Small intestine (tissue), 7 donors: ENCODE data around the gene OFD1. TPM values are rescaled to one million over a fixed set of nuclear protein-coding genes. Genes with fewer than 3 reads are reported as not detected.

Experiments
- DNase-seq, 2 donors: peaks; one replicate each; pipeline versions ENCODE4 v3.0.0 to v3.0.0-alpha.2; 2013
- FAIRE-seq: peaks from 2 replicates; lab custom pipeline; 2012; peaks lifted over from hg19 to GRCh38; lab: Jason Lieb, UNC
- H3K27ac ChIP-seq, 3 donors: one replicate each; pipeline ENCODE4 v1.5.1; 2013; ENCODE audit warnings: low read length in 2 of 3, mild to moderate bottlenecking in 2 of 3, control low read depth in 1 of 3, inconsistent platforms in 1 of 3, low read depth in 1 of 3, moderate library complexity in 1 of 3
- H3K27me3 ChIP-seq, 3 donors: one replicate each; pipeline ENCODE4 v1.6.1; 2013; ENCODE audit warnings: low read length in 3 of 3, inconsistent platforms in 1 of 3; ENCODE audit not compliant: control insufficient read depth in 3 of 3, insufficient read depth in 3 of 3
- H3K36me3 ChIP-seq, 3 donors: one replicate each; pipeline ENCODE4 v1.6.1; 2013; ENCODE audit warnings: low read length in 3 of 3, inconsistent platforms in 1 of 3, low read depth in 1 of 3, mild to moderate bottlenecking in 1 of 3, moderate library complexity in 1 of 3; ENCODE audit not compliant: control insufficient read depth in 3 of 3, insufficient read depth in 2 of 3
- H3K4me1 ChIP-seq, 3 donors: one replicate each; pipeline ENCODE4 v1.6.1; 2013; ENCODE audit warnings: low read length in 2 of 3, inconsistent platforms in 1 of 3, low read depth in 1 of 3, mild to moderate bottlenecking in 1 of 3, moderate library complexity in 1 of 3; ENCODE audit not compliant: control insufficient read depth in 3 of 3, insufficient read depth in 2 of 3
- H3K4me3 ChIP-seq, 3 donors: one replicate each; pipeline ENCODE4 v1.5.1; 2013; ENCODE audit warnings: low read length in 3 of 3, control low read depth in 1 of 3, inconsistent platforms in 1 of 3, low read depth in 1 of 3, mild to moderate bottlenecking in 1 of 3, moderate library complexity in 1 of 3
- H3K9me3 ChIP-seq, 2 donors: one replicate each; pipeline ENCODE4 v1.6.1; 2013; ENCODE audit warnings: low read depth in 1 of 2, low read length in 1 of 2; ENCODE audit not compliant: control insufficient read depth in 2 of 2, insufficient read depth in 1 of 2
- WGBS, 3 donors: extraction: QIAGEN DNeasy Blood & Tissue Kit; methylation state at CpG; one replicate each; pipeline ENCODE4 v1.1.7; 2013; 5-methylcytosine and 5-hydroxymethylcytosine counted together
- polyA plus RNA-seq, 4 donors: library from polyadenylated mRNA; stranded (reverse) in 3 of 4; unstranded in 1 of 4; fragments of 200-250 nt in 3 of 4; fragments of 120-200 nt in 1 of 4; gene quantifications; one replicate each; pipeline versions ENCODE4 v1.2.1 to v1.2.3, GENCODE V29; 2013
- donor health status: healthy with polysubstance abuse.
- donor health status: control.
- donor health status: control.
- donor health status: Bipolar disorder and iron deficiency.
- donor health status: healthy.

Gene OFD1
- polyA plus RNA-seq, 4 donors = 18.3 to 71.3 (median 53.6) TPM

GRCh38 chrX:13750812-13751211 lies 16.3 kb downstream of the OFD1 start:
- no peaks in the 10 kb centered on the region for H3K4me1 ChIP-seq
- DNase-seq = no peak
- no peaks in the 10 kb centered on the region for H3K9me3 ChIP-seq
- no peak for FAIRE-seq
- no peak overlapping the region for H3K4me3 ChIP-seq
- H3K27ac ChIP-seq = no peak overlapping the region
- H3K36me3 ChIP-seq = peaks cover 4 to 20% (median 18%) of the 10 kb centered on the region in 3 donors
- no peaks in the 10 kb centered on the region for H3K27me3 ChIP-seq

DNA sequence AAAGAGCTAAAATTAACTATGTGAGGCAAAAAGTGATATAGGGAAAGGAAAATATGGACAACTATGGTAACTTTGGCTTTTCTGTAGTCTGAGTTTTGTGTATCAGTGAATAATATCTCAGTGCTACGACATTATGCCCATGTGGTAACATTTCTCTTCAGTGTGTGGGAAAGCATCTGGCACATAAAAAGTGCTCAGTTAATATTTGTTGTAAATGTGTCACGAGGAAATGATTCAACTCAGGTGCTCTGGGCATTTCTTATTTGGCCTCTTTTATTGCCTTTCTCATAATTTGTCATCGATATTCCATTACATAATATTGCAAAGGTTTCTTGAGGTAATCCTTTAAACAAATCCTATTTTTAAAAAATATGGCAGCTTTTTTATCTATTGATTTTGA lies 17.6 kb downstream of the OFD1 start:
- no peaks in the 10 kb centered on the region for H3K9me3 ChIP-seq
- H3K4me3 ChIP-seq = no peak overlapping the region
- H3K4me1 ChIP-seq = no peaks in the 10 kb centered on the region
- no peaks in the 10 kb centered on the region for H3K27me3 ChIP-seq
- H3K27ac ChIP-seq = no peak overlapping the region
- DNase-seq = no peak
- peaks cover 2 to 26% (median 17%) of the 10 kb centered on the region in 3 donors for H3K36me3 ChIP-seq
- WGBS, 3 donors = 37 to 74% (median 64%) methylated on average over 3 of the region's 3 CpGs
- no peak for FAIRE-seq

DNA sequence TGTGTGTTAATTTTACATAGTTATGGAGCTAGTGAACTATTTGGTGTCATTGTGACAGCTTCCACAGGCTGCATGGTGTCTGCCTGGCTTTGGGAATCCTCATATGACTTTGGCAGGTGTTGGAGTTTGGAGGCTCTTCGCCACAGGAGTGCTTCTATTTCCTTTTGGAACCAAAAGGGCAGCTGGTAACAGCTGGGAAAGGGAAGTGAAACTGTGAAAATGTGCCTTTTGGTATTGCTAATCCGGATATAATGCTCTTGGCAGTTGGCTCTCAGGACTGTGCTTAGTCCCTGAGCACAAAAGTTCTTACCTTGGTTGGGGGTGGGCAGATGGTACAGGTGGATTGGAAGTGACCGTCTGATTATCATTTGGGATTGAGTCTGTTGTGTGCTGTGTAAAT lies 18.1 kb downstream of the OFD1 start:
- WGBS, 3 donors = 21 to 47% (median 26%) methylated on average over 3 of the region's 3 CpGs
- Histone ChIP-seq H3K27me3 (no peaks in the 10 kb centered on the region), H3K27ac (peak overlapping the region in 1 of 3 donors; percentile 54), H3K4me3 (no peak overlapping the region), H3K36me3 (peaks cover 2 to 24% (median 18%) of the 10 kb centered on the region in 3 donors), H3K9me3 (no peaks in the 10 kb centered on the region), H3K4me1 (no peaks in the 10 kb centered on the region)
- FAIRE-seq (no peak), DNase-seq (no peak)

GRCh38 chrX:13754765-13755164 lies 20.2 kb downstream of the OFD1 start:
- Histone ChIP-seq H3K27me3 (no peaks in the 10 kb centered on the region), H3K4me1 (no peaks in the 10 kb centered on the region), H3K9me3 (no peaks in the 10 kb centered on the region), H3K36me3 (peaks cover 2 to 26% (median 23%) of the 10 kb centered on the region in 3 donors), H3K4me3 (no peak overlapping the region), H3K27ac (no peak overlapping the region)
- no peak for FAIRE-seq
- DNase-seq = peak in 1 of 2 donors; percentile 22
- WGBS, 3 donors = 81 to 89% (median 85%) methylated on average over 1 of the region's 1 CpG

DNA sequence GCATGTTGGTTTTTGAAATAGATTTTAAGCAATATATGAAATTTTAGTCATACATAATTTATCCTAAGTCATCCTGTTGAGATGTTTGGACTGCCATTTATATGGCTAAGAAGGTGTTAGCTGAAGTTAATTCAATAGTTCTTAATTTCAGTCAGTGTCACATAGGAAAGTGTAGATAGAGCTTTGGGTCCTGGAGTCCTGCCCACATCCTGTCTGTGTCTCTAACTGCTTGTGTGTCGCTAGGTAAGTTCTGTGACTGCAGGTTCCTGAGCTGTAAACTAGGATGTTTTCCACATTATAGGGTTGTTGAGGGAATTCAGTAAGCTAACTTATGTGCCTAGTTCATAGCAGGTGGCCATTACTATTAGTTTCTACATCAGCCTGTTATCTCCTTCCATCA lies 20.7 kb downstream of the OFD1 start:
- FAIRE-seq = no peak
- Histone ChIP-seq H3K27ac (no peak overlapping the region), H3K4me1 (no peaks in the 10 kb centered on the region), H3K9me3 (no peaks in the 10 kb centered on the region), H3K36me3 (peaks cover 3 to 25% (median 24%) of the 10 kb centered on the region in 3 donors), H3K4me3 (no peak overlapping the region), H3K27me3 (no peaks in the 10 kb centered on the region)
- WGBS, 3 donors = 65 to 89% (median 89%) methylated on average over 1 of the region's 1 CpG
- DNase-seq = no peak

- Histone ChIP-seq H3K9me3 (no peaks in the 10 kb centered on the region), H3K27ac (no peak overlapping the region), H3K36me3 (peaks cover 5 to 29% (median 26%) of the 10 kb centered on the region in 3 donors), H3K4me3 (no peak overlapping the region), H3K4me1 (no peaks in the 10 kb centered on the region), H3K27me3 (no peaks in the 10 kb centered on the region)
- no peak for FAIRE-seq
- WGBS, 3 donors = 95 to 100% (median 96%) methylated on average over 4 of the region's 4 CpGs
- DNase-seq = no peak
Measured at GRCh38 chrX:13756381-13756780, 21.8 kb downstream of the OFD1 start.

- H3K27me3 ChIP-seq = no peaks in the 10 kb centered on the region
- H3K4me1 ChIP-seq = no peaks in the 10 kb centered on the region
- WGBS, 3 donors = 76 to 81% (median 80%) methylated on average over 8 of the region's 8 CpGs
- no peaks in the 10 kb centered on the region for H3K9me3 ChIP-seq
- peaks cover 5 to 32% (median 30%) of the 10 kb centered on the region in 3 donors for H3K36me3 ChIP-seq
- no peak overlapping the region for H3K4me3 ChIP-seq
- no peak for DNase-seq
- H3K27ac ChIP-seq = no peak overlapping the region
- no peak for FAIRE-seq
Measured at GRCh38 chrX:13759152-13759718, 24.7 kb downstream of the OFD1 start.

DNA sequence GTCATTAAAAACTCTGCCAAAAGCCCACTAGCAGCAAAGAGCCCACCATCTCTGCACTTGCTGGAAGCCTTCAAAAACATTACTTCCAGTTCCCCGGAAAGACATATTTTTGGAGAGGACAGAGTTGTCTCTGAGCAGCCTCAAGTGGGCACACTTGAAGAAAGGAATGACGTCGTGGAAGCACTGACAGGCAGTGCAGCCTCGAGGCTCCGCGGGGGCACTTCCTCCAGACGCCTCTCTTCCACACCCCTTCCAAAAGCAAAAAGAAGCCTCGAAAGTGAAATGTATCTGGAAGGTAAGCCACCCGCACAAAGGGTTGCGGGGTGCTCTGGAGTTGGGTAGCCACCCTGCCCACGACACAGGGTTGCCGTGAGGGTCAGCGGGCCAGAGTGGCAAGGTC lies 25.9 kb downstream of the OFD1 start:
- Histone ChIP-seq H3K4me3 (no peak overlapping the region), H3K4me1 (peaks cover 0 to 8% (median 0%) of the 10 kb centered on the region in 3 donors), H3K27me3 (no peaks in the 10 kb centered on the region), H3K9me3 (no peaks in the 10 kb centered on the region), H3K27ac (no peak overlapping the region), H3K36me3 (peaks cover 5 to 34% (median 31%) of the 10 kb centered on the region in 3 donors)
- WGBS, 3 donors = 78 to 93% (median 93%) methylated on average over 13 of the region's 13 CpGs
- no peak for DNase-seq
- FAIRE-seq = no peak
